Sigmoid colon (tissue), 4 donors: ENCODE results near the gene RPTOR.

Experiments
- CTCF ChIP-seq, 4 experiments: fragments of 450-650 bp in 3 of 4; fragments of 200-600 bp in 1 of 4; IDR thresholded peaks; one replicate each; pipeline ENCODE4 v1.5.1; 2016 to 2019; ENCODE audit warnings: antibody characterized with exemption in 4 of 4, mild to moderate bottlenecking in 3 of 4, moderate library complexity in 2 of 4
- EP300 ChIP-seq, 4 donors: sonication (generic); formaldehyde crosslinking; IDR thresholded peaks; one replicate each; pipeline ENCODE4 v1.6.1; 2017; ENCODE audit warnings: antibody characterized with exemption in 4 of 4
- POLR2A ChIP-seq, 2 donors: fragments of 450-650 bp; IDR thresholded peaks; one replicate each; pipeline ENCODE4 v1.6.1; 2016; ENCODE audit warnings: antibody characterized with exemption in 2 of 2, mild to moderate bottlenecking in 2 of 2, moderate library complexity in 2 of 2
- POLR2AphosphoS5 ChIP-seq, 4 donors: sonication (generic); formaldehyde crosslinking; IDR thresholded peaks; one replicate each; pipeline ENCODE4 v1.6.1; 2017; ENCODE audit warnings: antibody characterized with exemption in 4 of 4

- TF ChIP-seq CTCF (IDR thresholded peaks at IDR 0.05): peak; percentile 12 to 96 (median 64)
- no peak for TF ChIP-seq POLR2A (IDR thresholded peaks at IDR 0.05)
- no peak for TF ChIP-seq EP300 (IDR thresholded peaks at IDR 0.05)
- no peak for TF ChIP-seq POLR2AphosphoS5 (IDR thresholded peaks at IDR 0.05)
Measured at GRCh38 chr17:80981062-80981902, 436.6 kb downstream of the RPTOR start.
